GM21528 (cell line): ENCODE data around the gene LPGAT1.
"Not testable (repeated sequence)": the region's sequence is repeated elsewhere in the genome, so short reads cannot be mapped to it uniquely, and the experiment has no call there.

Experiments
- ATAC-seq: cut with Tn5 transposase; IDR thresholded peaks from one replicate; pipeline ENCODE4 v1.9.1; 2021; ENCODE audit warnings: mild to moderate bottlenecking, moderate library complexity; ENCODE audit not compliant: unreplicated experiment, low FRiP score

The LPGAT1 gene

DNA sequence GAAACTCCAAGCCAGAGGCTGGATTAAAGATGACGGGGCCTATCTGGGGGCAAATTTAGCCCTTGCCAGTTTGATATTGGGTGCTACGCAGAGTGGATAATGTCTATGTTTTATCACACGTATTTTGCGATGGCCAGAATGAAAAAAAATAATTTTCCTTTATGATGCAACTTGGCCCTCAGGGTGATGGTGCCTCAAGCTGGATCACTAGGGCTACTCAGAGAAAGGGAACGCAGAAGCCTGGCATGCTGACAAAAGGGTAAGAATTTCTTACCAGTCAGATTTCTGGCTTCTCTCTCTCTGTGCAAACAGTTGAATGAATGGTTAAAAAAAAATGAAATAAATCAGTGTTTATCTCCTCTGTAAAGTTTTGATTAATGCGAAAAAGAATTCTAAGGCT lies 122.6 kb downstream of the LPGAT1 start:
- no peak for ATAC-seq

DNA sequence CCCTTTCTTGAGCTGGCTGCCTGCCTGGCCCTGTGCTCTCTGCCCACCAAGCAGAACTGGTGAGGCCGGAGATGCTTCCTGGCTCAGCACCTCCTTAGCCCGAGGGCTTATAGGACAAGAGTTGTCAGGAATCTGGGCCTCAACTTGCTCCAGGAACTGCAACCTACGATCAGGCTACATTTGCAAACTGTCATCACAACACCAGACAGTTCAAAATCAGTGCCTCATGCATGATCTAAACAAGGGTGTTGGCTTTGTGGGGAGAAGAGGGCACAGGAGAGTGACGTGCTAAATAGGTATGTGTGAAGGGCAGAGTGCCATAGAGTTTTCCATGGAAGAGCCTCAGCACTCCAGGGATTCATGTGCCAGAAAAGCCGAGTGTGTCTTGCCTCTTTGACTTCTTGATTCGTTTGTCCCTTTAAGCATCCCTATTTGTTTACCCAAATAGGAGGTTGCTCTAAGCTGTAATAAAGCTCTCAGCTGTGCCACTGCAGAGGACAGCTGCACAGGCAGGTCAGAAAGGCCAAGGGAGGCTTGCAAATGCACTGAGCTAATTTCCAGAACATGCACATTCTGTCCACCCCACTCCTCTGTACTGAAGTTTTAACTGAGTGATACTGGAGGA lies 125.0 kb downstream of the LPGAT1 start:
- no peak for ATAC-seq

- no peak for ATAC-seq
These were observed 126.0 kb downstream of the LPGAT1 start for GRCh38 chr1:211704543-211704942.

- ATAC-seq = no peak
These were observed 126.6 kb downstream of the LPGAT1 start for GRCh38 chr1:211703812-211704537.

DNA sequence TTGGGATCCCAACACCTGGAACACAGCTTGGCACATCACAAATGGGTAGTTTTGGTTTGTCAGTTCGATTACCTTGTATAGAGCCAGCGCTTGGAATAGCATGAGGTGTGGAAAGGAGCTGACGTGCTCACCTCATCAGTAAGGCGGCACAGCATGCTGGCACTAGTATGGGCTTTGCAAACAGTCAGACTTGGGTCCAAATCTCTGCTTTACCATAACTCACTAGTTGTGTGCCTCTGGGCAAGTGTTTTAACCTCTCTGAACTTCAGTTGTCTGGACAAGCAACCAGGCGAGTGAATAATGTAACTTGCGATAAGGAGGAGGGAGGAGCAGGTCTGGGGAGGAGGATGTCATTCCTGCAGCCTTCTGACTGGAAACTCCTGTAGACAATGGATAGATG lies 128.8 kb downstream of the LPGAT1 start:
- ATAC-seq = no peak

- no peak for ATAC-seq
These were observed 131.5 kb downstream of the LPGAT1 start for GRCh38 chr1:211699059-211699458.

GRCh38 chr1:211698161-211699026 lies 132.2 kb downstream of the LPGAT1 start:
- peak; percentile 54 for ATAC-seq

GRCh38 chr1:211697356-211697755 lies 133.2 kb downstream of the LPGAT1 start:
- peak; percentile 81 for ATAC-seq

DNA sequence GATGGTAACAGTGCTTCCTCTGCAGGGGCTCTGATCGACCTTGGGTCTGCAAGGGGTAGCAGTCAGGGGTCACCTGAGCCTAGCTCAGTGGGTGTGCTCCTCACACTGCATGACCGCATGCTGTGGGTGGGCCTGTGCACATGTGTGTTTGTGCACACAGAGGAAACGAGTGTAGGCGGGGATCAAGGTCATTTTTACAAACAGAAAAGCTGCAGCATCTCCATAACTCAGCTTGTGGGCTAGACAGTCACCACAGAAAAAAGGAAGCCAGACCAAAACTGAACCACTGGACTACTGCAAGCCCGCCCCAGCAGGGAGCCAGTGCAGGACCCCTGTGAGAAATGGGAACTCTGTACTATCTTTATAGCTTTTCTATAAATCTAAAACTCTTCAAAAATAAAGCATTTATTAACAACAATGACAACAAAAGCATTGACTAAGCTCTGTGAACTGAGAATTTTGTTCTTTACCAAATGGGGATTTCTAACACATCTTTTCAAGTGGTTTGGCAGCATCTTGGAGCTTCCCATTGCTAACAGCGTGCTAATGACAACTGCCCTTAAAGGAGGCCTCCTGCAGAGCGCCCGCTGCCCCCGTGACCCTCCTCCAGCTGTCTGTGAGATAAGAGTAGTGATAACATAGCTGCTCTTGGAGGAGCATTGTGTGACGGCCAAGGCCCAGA lies 135.3 kb downstream of the LPGAT1 start:
- ATAC-seq = peak; percentile 42

DNA sequence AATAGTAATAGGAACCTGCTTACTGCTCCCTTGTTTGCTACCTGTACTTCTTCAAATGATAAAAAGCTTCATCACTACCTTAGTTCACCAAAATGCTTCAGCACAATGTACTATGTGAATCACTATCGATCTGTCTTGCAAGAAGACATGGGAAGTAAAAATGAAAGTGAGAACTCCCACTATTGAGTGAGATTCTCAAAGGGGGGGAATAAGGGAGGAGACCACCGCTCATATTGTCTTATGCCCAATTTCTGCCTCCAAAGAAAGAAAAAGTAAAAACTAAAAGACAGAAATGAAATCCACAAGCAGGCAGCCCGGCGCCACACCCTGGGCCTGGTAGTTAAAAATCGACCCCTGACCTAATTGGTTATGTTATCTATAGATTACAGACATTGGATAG lies 136.7 kb downstream of the LPGAT1 start:
- not testable (repeated sequence) for ATAC-seq
